Measurements from ENCODE around the gene PSMD1.

PSMD1 gene

DNA sequence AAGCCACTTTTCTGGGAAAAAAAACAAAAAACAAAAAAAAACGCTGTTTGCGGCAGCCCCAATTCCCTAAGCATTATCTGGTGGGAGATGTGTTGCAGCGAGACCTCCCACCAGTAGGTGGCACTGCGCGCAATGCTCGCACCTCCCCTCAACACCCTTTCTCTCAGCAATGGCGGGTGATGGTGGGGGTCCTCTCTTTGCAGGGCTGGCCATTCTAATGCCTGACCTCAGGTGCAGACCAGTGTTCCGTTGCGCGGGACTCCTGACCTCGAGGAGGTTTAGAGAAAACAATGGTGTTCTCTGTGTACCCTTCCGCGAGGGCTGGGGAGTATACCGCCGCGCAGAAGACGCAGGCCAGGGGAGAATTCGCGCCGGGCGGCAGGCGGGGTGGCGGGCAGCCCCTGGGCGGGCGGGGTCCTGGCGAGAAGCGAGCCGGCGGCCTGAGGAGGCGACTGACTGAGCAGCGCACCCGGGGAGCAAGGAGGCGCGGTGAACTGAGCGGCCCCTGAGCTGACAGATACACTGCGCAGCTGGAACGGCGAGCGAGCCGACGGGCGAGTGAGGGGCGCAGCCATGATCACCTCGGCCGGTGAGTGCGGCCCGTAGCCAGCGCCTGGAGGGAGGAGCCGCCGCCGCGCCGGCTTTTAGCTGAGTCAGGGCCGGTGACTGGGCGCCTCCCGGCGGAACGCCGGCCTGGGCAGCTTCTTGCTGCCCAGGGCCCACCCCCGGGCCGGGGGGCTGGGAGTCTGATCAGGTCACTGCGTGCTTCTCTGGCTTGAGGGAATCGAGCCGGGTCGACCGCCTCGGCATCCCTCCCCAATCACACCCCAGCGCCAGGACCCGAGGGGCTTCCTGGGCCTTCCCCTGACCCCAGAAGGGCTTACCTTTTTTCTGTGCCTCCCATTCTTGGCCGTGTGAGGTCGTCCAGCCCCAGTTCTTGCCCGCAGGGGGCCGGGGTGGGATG, at the start of gene PSMD1:
Gene PSMD1, plus strand, starts transcription at position 415 of the 964 bp plus-strand sequence. Its CDS starts 159 bp downstream, at position 574.
- TF ChIP-seq, protein P1, sequence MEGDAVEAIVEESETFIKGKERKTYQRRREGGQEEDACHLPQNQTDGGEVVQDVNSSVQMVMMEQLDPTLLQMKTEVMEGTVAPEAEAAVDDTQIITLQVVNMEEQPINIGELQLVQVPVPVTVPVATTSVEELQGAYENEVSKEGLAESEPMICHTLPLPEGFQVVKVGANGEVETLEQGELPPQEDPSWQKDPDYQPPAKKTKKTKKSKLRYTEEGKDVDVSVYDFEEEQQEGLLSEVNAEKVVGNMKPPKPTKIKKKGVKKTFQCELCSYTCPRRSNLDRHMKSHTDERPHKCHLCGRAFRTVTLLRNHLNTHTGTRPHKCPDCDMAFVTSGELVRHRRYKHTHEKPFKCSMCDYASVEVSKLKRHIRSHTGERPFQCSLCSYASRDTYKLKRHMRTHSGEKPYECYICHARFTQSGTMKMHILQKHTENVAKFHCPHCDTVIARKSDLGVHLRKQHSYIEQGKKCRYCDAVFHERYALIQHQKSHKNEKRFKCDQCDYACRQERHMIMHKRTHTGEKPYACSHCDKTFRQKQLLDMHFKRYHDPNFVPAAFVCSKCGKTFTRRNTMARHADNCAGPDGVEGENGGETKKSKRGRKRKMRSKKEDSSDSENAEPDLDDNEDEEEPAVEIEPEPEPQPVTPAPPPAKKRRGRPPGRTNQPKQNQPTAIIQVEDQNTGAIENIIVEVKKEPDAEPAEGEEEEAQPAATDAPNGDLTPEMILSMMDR (conservative IDR thresholded peaks at IDR 0.05): peak; percentile 96
- H3K27ac ChIP-seq: peak within 1 kb of the TSS; percentile 95

- H3K27ac ChIP-seq: no peak overlapping the region
- TF ChIP-seq, protein P1 (conservative IDR thresholded peaks at IDR 0.05): no peak
Measured at GRCh38 chr2:231007286-231008098, 49.2 kb upstream of the PSMD1 start.

DNA sequence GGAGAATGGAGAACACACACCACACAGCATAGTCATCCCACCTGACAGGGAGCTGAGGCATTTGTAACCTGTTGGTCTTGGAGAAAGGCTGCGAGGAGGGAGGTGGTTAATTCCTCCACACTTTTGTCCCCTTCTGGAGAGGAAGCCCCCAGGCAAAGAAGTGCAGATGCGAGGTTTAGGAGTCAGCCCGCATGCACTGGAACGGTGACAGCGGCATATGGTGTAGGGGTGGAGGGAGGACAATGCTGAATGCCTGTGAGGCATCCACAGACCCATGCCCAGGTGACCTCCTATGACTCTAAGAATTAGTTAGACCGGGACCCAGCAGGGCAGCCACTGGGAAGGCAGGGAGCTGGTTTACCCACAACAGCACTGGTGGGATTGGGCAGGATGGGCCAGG, 48.5 kb upstream of the PSMD1 start:
- H3K27ac ChIP-seq: no peak overlapping the region
- TF ChIP-seq, protein P1 (conservative IDR thresholded peaks at IDR 0.05): no peak

- TF ChIP-seq, protein P1 (conservative IDR thresholded peaks at IDR 0.05): no peak
- H3K27ac ChIP-seq: no peak overlapping the region
Measured at GRCh38 chr2:231009236-231009919, 47.3 kb upstream of the PSMD1 start.

DNA sequence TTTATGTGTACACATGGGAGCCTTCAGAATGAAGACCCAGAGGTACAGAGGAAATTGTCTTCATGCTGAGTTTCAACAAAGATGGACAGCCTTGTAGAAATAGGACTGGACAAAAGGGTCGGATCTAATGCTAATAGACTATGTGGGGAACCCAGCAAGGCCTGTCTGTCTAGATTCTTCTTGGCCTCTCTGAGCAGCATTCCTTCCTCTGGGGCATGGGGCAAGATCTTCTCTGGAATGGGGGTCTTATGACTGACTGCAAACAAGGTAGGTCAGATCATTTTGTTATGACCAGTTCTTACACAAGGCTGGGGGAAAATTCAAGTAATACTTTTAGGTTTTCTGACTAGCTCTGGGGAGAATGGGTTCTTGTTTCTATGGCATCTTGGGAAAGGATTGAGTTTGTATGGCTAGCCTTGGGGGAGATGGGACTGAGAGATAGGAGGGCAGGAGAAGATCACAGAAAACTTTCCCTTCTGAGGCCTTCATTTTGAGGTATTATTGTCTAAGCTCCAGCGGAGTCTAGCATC, 46.4 kb upstream of the PSMD1 start:
- H3K27ac ChIP-seq: no peak overlapping the region
- TF ChIP-seq, protein P1 (conservative IDR thresholded peaks at IDR 0.05): no peak

- TF ChIP-seq, protein P1 (conservative IDR thresholded peaks at IDR 0.05): no peak
- H3K27ac ChIP-seq: peak overlapping the region; percentile 8; the same call in 1 of the 2 replicates
Measured at GRCh38 chr2:231011526-231011925, 45.1 kb upstream of the PSMD1 start.

All from VCaP (cell line).